ENCODE measurements around the gene DKK3.

DNA sequence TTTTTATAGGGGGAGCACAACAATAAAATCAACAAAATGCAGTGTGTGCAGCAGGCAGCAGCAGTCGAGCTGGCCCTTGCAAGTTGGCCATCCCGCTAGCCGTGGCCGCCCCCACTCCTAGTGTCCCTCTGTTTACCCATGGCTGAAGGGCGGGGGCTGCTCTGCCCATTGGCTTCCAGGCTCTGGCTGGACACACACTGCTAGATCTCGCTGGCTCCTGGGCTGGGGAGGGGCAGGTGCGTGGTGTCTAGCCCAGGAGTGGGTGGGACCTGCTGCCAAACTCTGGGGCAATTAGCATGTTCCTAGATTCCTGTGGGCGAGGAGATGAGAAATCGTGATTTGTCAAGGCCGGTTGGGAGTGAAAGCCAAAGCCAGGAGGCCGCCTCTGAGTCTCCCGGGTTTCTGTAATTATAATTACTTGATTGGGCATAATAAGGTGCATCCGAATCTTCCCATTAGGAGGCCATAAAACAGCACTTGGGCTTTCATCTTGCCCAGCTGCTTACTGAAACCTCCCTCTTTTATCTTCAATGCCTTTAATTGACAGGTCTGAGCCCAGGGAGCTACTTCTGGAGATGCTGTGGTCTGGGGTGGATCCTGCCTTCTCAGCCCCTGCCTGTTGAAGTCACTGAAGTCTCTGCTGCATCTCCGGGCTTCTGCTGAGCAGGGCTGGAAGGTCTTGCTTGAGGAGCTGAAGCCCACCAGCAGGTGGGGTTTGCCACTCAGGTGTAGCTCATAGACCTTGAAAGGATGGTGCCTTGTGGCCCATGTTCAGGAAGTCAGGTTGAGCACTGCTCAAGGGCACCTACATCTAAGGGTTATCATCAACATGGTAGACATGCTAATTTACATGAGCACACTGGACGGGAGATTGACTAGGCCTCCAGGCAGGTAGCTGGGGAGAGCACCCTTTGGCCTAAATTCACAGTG is 44.5 kb upstream of the DKK3 start:
- TF ChIP-seq, protein P1, sequence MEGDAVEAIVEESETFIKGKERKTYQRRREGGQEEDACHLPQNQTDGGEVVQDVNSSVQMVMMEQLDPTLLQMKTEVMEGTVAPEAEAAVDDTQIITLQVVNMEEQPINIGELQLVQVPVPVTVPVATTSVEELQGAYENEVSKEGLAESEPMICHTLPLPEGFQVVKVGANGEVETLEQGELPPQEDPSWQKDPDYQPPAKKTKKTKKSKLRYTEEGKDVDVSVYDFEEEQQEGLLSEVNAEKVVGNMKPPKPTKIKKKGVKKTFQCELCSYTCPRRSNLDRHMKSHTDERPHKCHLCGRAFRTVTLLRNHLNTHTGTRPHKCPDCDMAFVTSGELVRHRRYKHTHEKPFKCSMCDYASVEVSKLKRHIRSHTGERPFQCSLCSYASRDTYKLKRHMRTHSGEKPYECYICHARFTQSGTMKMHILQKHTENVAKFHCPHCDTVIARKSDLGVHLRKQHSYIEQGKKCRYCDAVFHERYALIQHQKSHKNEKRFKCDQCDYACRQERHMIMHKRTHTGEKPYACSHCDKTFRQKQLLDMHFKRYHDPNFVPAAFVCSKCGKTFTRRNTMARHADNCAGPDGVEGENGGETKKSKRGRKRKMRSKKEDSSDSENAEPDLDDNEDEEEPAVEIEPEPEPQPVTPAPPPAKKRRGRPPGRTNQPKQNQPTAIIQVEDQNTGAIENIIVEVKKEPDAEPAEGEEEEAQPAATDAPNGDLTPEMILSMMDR (IDR thresholded peaks at IDR 0.05): no peak
- TF ChIP-seq POLR2AphosphoS5 (IDR thresholded peaks at IDR 0.05) (no peak), POLR2A (IDR thresholded peaks at IDR 0.05; ENCODE audit: low read depth) (no peak)
